HCEC 1CT (cell line): ENCODE measurements around the gene ZNF701.
A peak's percentile ranks its signal among the peaks of the same experiment; 100 is the strongest.
"Not testable (repeated sequence)": the region's sequence is repeated elsewhere in the genome, so short reads cannot be mapped to it uniquely, and the experiment has no call there.

Experiments
- DNase-seq: peaks from one replicate; pipeline ENCODE4 v3.0.0-alpha.2; 2017

Gene ZNF701

DNA sequence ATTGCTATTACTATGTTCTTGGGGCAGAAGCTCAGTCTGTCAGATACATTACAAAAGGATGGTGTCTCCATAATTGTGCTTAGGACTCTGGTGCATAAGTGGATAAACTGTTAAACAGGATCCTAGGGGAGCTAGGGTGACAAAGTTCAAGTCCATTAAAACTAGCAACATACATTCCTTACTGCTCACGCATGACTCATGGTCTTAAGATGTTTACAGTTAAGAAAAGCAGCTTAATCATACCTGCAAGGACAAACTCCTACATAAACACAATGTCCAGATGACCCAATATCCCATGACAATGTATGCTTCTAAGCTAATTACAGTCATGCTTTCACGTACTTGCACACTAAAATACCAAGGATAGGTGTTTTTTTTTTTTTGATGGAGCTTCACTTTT lies 3.5 kb upstream of the ZNF701 start:
- DNase-seq: peak; percentile 91

- no peak for DNase-seq
Observed at GRCh38 chr19:52567921-52568320, 2.2 kb upstream of the ZNF701 start.

GRCh38 chr19:52569638-52569999 lies 468 bp upstream of the ZNF701 start:
- not testable (repeated sequence) for DNase-seq

DNA sequence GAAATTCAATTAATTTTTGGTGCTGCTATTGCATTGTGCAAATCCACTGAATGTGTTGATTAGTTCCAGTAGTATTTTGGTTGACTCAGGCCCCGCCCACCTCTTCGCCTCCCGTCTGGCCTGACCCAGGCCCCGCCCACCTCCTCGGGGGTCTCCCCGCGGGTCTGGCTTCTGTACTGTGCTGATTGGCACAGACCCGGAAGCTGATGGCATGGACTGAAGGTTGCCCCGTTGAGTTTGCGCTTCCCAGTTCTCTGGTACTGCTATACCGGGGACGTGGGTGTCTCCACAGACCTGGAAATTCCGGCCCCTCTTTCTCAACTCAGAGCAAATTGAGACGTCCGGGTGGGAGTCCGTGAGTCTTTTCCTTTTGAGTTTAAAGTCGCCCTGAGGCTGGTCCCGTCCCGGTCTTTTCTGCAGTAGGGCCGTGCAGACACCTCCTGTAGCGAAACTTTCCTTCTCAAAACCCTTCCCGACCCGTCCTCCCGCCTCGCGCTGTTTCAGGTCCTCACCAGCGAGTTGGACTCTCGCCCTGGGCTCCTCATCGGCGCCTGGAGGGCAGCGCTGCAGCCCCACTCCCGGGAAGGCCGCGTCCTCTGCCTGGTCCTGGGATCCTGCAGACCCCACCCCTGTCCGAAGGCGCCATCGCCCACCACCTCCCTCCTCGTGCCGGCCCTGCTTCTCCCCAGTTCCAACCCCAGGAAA lies 14.8 kb downstream of the ZNF701 start:
- DNase-seq: no peak

DNA sequence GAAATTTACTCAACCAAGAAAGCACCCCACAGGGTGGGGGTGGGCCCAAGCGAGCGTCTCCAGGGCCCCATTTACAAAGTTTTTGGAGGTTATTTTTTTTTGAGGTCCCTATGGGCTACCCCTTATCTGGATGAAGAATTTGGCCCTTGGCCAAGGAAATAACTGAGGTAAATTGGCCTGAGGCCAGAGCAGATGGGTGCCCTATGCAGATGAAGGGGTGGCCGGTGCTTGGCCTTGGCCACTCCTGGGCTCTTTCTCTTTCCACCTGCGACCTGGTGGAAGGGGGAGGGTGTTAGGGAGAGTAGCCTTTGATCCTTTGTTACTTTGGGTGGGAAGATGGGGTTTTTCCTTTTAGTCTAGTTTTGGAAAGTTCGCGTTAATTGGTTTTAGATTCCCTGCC lies 15.5 kb downstream of the ZNF701 start:
- no peak for DNase-seq

- no peak for DNase-seq
Observed at GRCh38 chr19:52590728-52591127, 20.6 kb downstream of the ZNF701 start.

DNA sequence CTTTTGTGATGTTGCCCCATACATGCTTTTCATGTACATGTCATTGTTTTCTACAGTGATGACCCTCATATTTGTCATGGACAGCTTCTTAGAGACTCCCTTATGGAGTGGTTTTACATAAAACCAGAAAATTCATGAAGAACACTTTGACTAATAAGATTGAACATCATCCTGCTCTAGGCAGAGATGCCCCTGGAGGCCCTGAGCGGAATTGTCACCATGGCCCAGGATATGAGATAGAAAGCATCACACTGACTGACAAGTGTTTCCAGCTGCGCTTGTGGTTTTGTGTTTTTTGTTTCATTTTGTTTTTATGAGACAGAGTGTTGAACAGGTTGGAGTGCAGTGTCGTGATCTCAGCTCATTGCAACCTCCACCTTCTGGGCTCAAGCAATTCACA lies 22.2 kb downstream of the ZNF701 start:
- no peak for DNase-seq

- DNase-seq: not testable (repeated sequence)
Observed at GRCh38 chr19:52593441-52593840, 23.4 kb downstream of the ZNF701 start.

DNA sequence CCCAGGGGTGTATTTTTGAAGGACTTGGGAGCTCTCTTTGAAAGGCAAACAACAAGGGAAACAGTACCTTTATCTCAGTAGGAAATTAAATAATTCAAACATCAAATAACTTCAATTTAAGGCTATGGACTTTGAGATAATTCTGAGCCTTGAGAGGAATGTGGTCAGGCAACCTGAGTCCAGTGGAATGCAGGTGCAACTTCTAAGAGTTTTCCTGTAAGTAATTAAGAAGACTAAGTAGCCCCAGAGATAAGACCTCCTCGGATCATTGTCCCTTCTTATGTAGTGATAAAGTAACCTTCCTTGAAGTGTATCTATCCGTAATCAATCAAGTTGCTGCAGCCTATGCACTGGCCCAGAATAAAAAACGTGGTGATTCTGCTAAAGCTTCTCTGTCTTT lies 29.2 kb downstream of the ZNF701 start:
- DNase-seq: no peak

DNA sequence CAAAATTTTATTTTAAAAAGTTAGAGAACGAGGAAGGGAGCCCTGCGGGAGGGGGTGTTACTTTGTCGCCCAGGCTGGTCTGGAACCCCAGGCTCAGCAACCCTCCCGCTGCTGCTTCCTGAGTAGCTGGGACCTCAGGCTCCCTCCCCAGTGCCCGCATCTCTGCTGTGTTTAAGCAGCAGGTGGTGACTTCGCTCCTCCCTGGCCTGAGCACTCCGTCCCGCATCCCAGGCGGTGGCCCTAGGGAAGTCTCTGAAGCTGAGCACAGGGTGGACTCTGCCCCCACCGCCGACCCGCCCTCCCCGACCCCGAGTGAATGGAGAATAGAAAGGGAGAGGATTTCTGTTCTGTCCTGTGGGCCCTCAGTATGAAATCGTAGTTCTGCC lies 30.5 kb downstream of the ZNF701 start:
- DNase-seq: no peak

GRCh38 chr19:52601025-52601973 lies 31.2 kb downstream of the ZNF701 start:
- peak; percentile 91 for DNase-seq

- DNase-seq: not testable (repeated sequence)
Observed at GRCh38 chr19:52601974-52602366, 31.9 kb downstream of the ZNF701 start.

- DNase-seq: peak; percentile 2
Observed at GRCh38 chr19:52602941-52603340, 32.9 kb downstream of the ZNF701 start.

GRCh38 chr19:52603558-52604207 lies 33.6 kb downstream of the ZNF701 start:
- no peak for DNase-seq

DNA sequence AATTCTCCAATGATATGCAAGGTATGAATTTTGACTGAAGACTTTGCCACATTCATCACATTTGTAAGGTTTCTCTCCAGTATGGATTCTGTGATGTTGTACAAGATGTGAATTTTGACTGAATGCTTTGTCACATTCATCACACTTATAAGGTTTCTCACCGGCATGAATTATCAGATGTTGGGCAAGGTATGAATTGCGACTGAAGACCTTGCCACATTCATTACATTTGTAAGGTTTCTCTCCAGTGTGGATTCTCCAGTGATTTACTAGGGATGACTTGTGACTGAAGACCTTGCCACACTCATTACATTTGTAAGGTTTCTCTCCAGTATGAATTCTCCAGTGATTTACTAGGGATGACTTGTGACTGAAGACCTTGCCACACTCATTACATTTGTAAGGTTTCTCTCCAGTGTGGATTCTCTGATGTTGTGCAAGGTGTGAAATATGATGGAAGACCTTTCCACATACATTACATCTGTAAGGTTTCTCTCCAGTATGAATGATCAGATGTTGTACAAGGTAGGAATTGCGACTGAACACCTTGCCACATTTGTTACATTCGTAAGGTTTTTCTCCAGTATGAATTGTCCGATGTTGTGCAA lies 43.3 kb downstream of the ZNF701 start:
- no peak for DNase-seq

GRCh38 chr19:52621376-52621775 lies 51.3 kb downstream of the ZNF701 start:
- DNase-seq: no peak

DNA sequence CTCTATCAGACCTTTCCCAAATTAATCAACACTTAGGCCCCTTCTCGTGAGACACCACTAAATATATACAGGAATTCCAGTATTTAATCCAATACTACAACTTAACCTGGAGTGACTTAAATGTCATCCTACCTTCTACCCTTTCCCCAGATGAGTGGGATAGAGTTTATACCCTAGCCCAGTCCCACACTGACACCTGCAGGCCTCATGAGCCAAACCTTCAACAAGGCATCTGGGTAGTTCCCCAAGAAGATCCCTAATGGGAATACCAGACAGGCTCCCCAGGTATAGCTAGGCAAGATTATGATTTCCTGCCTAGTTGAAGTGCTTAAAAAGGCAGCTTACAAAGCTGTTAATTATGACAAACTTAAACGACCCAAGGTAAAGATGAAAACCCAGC lies 52.2 kb downstream of the ZNF701 start:
- DNase-seq: no peak

GRCh38 chr19:52626915-52627314 lies 56.8 kb downstream of the ZNF701 start:
- DNase-seq: no peak

GRCh38 chr19:52627441-52627840 lies 57.4 kb downstream of the ZNF701 start:
- DNase-seq: not testable (repeated sequence)

- no peak for DNase-seq
Observed at GRCh38 chr19:52635786-52636570, 65.9 kb downstream of the ZNF701 start.
